PC-9 (cell line): ENCODE measurements around the gene CR1.

ENCODE experiments used
- CTCF ChIP-seq: fragments of 200-600 bp; sonication (generic); conservative IDR thresholded peaks from 2 replicates; pipeline ENCODE4 v1.6.1; 2017; ENCODE audit warnings: mixed run types, antibody characterized with exemption, mild to moderate bottlenecking, moderate library complexity
- EZH2 ChIP-seq: fragments of 200-600 bp; sonication (generic); IDR thresholded peaks from 2 replicates; pipeline ENCODE4 v1.8.0; 2017; ENCODE audit warnings: antibody characterized with exemption, low read depth

GRCh38 chr1:207628776-207629175 is 132.8 kb downstream of the CR1 start:
- no peak for TF ChIP-seq CTCF
- TF ChIP-seq EZH2: no peak
